ENCODE measurements around the gene ADGRL3.
"Not testable (repeated sequence)": the region's sequence is repeated elsewhere in the genome, so short reads cannot be mapped to it uniquely, and the experiment has no call there.

ADGRL3 gene

GRCh38 chr4:61831987-61832386, 631.9 kb downstream of the ADGRL3 start:
- in situ Hi-C loops (cut with MboI; ENCODE audit: low sequenced_read_pairs, unreplicated experiment): no loop called here
- no peak for DNase-seq (ENCODE audit: low spot score)
- TF ChIP-seq CTCF (IDR thresholded peaks at IDR 0.05; ENCODE audit: borderline replicate concordance, control extremely low read depth, extremely low read depth, insufficient read depth, missing control alignments): no peak

GRCh38 chr4:61837395-61837794, 637.3 kb downstream of the ADGRL3 start:
- no peak for DNase-seq (ENCODE audit: low spot score)
- TF ChIP-seq CTCF (IDR thresholded peaks at IDR 0.05; ENCODE audit: borderline replicate concordance, control extremely low read depth, extremely low read depth, insufficient read depth, missing control alignments): no peak
- in situ Hi-C loops (cut with MboI; ENCODE audit: low sequenced_read_pairs, unreplicated experiment): no loop called here

DNA sequence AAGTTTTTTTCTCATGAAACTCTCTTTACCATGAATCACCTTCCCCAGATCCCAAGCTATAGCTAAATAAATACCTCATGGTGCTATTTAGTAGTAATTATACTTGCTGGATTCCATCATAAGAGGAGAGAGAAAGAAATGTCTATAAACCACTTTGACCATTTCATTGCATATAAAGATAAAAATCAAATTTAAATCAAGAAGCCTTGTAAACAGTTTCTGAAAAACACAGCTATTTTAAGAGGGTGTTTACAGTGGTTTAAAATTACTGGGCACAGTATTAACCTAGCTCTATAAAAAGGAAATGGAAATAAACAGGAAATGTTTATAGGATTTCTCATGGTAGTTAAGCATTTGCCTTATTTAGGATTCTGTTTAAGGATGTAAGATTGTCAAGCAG, 637.9 kb downstream of the ADGRL3 start:
- in situ Hi-C loops (cut with MboI; ENCODE audit: low sequenced_read_pairs, unreplicated experiment): no loop called here
- no peak for TF ChIP-seq CTCF (IDR thresholded peaks at IDR 0.05; ENCODE audit: borderline replicate concordance, control extremely low read depth, extremely low read depth, insufficient read depth, missing control alignments)
- no peak for DNase-seq (ENCODE audit: low spot score)

DNA sequence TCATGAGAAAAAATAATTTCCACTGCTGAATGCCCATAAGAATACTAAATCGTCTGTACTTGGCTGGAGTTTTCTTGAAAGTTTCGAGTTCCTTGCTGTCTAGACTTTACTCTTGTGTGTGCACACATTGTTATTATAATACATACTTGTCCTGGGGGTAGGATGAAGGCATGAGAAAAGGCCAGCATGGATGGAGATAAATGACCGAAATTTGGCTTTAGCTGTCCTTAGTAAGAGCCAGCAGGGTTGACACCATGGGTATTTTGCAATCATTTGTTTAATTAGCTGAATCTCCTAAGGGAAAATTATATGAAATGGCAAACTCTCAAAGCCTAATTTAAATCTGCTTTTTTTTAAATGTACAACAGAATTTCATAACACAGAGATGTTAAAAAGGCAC, 641.6 kb downstream of the ADGRL3 start:
- DNase-seq (ENCODE audit: low spot score): no peak
- in situ Hi-C loops (cut with MboI; ENCODE audit: low sequenced_read_pairs, unreplicated experiment): no loop called here
- TF ChIP-seq CTCF (IDR thresholded peaks at IDR 0.05; ENCODE audit: borderline replicate concordance, control extremely low read depth, extremely low read depth, insufficient read depth, missing control alignments): no peak

- no peak for TF ChIP-seq CTCF (IDR thresholded peaks at IDR 0.05; ENCODE audit: borderline replicate concordance, control extremely low read depth, extremely low read depth, insufficient read depth, missing control alignments)
- in situ Hi-C loops (cut with MboI; ENCODE audit: low sequenced_read_pairs, unreplicated experiment): no loop called here
- DNase-seq (ENCODE audit: low spot score): no peak
Measured at GRCh38 chr4:61851126-61851525, 651.0 kb downstream of the ADGRL3 start.

- DNase-seq (ENCODE audit: low spot score); in situ Hi-C loops (cut with MboI; ENCODE audit: low sequenced_read_pairs, unreplicated experiment): not testable (repeated sequence)
Measured at GRCh38 chr4:61852105-61852504, 652.0 kb downstream of the ADGRL3 start.

GRCh38 chr4:61853041-61853440, 652.9 kb downstream of the ADGRL3 start:
- in situ Hi-C loops (cut with MboI; ENCODE audit: low sequenced_read_pairs, unreplicated experiment): no loop called here
- DNase-seq (ENCODE audit: low spot score): no peak
- no peak for TF ChIP-seq CTCF (IDR thresholded peaks at IDR 0.05; ENCODE audit: borderline replicate concordance, control extremely low read depth, extremely low read depth, insufficient read depth, missing control alignments)
